HepG2 (cell line): ENCODE data around the gene THAP5.
"Not testable (repeated sequence)": the region's sequence is repeated elsewhere in the genome, so short reads cannot be mapped to it uniquely, and the experiment has no call there.

Experiments
- BCLAF1 ChIP-seq: fragments of 450-650 bp; IDR thresholded peaks from 2 replicates; pipeline ENCODE4 v1.6.1; 2017; ENCODE audit warnings: mild to moderate bottlenecking
- CHD4 ChIP-seq: fragments of 200-600 bp; sonication (generic); IDR thresholded peaks from 2 replicates; pipeline ENCODE4 v1.7.0; 2017; ENCODE audit warnings: mild to moderate bottlenecking, low read length, borderline replicate concordance
- CTCF ChIP-seq: sonication (generic); formaldehyde crosslinking; IDR thresholded peaks from 2 replicates; pipeline ENCODE4 v1.5.0; 2020; ENCODE audit warnings: mild to moderate bottlenecking, missing genetic modification reagents, moderate library complexity
- MTF1 ChIP-seq: sonication (generic); formaldehyde crosslinking; IDR thresholded peaks from 2 replicates; pipeline ENCODE4 v1.5.0; 2020; ENCODE audit warnings: missing genetic modification reagents
- MXI1 ChIP-seq: IDR thresholded peaks from 3 replicates; pipeline ENCODE4 v1.6.1; 2012; ENCODE audit warnings: low read depth, low read length, inconsistent platforms, borderline replicate concordance
- PLSCR1 ChIP-seq: sonication (generic); formaldehyde crosslinking; IDR thresholded peaks from 2 replicates; pipeline ENCODE4 v1.5.0; 2020; ENCODE audit warnings: missing genetic modification reagents, mild to moderate bottlenecking, borderline replicate concordance
- POLR2A ChIP-seq, 2 experiments: IDR thresholded peaks; 2 replicates each; pipeline ENCODE4 v1.6.1; 2011; ENCODE audit warnings: low read depth in 2 of 2, low read length in 2 of 2, mild to moderate bottlenecking in 1 of 2, moderate library complexity in 1 of 2; ENCODE audit not compliant: insufficient read depth in 1 of 2
- SMC3 ChIP-seq: IDR thresholded peaks from 2 replicates; pipeline ENCODE4 v1.6.1; 2011; ENCODE audit warnings: low read length, improper control_type of control experiment
- SP1 ChIP-seq, 2 experiments: fragments of 450-650 bp in 1 of 2; sonication (generic) in 1 of 2; formaldehyde crosslinking in 1 of 2; IDR thresholded peaks; 2 replicates each; pipeline versions ENCODE4 v1.4.0 to v1.6.1; 2016 to 2020; ENCODE audit warnings: missing genetic modification reagents in 1 of 2
- XRCC5 ChIP-seq: fragments of 200-400 bp; formaldehyde crosslinking; optimal IDR thresholded peaks from 2 replicates; pipeline ENCODE3; 2017; ENCODE audit warnings: mild to moderate bottlenecking, low read length
- ZHX1 ChIP-seq: sonication (generic); formaldehyde crosslinking; IDR thresholded peaks from 2 replicates; pipeline ENCODE4 v1.8.1; 2022; ENCODE audit warnings: low read depth, mild to moderate bottlenecking, missing genetic modification reagents

GRCh38 chr7:108538236-108538635 lies 31.3 kb downstream of the THAP5 start:
- TF ChIP-seq PLSCR1 (CRISPR knock-in tag); SMC3; XRCC5; POLR2A (IDR thresholded peaks at IDR 0.05; ENCODE audit: insufficient read depth in 1 of 2, low read depth in 2 of 2, low read length in 2 of 2); MTF1 (CRISPR knock-in tag); CTCF (CRISPR knock-in tag); MXI1; ZHX1; SP1 (IDR thresholded peaks at IDR 0.05); SP1 (CRISPR knock-in tag; IDR thresholded peaks at IDR 0.05); BCLAF1; CHD4: not testable (repeated sequence)
